HepG2 (cell line): Measurements from ENCODE around the gene INPP4B. TPM values are rescaled to one million over a fixed set of nuclear protein-coding genes. Genes with fewer than 3 reads are reported as not detected.

Experiments
- ATAC-seq: fragments of 200-7000 bp; cut with Tn5 transposase; 3 replicates; pipeline ENCODE4 v1.9.1; 2020; ENCODE audit warnings: mild to moderate bottlenecking, moderate library complexity
- BruUV-seq: library from RNA; stranded (reverse); fragments of 400-500 nt; replicated peaks from 2 replicates; lab custom pipeline; 2021; lab: Mats Ljungman, UMichigan
- CTCF ChIA-PET: fragments of 300-600 bp; formaldehyde crosslinking; extraction: SDS; loops from one replicate; lab custom pipeline; 2021; ENCODE audit warnings: low total read pairs, inconsistent platforms, low intra/inter-chr PET ratio; lab: Yijun Ruan, JAX
- POLR2A ChIA-PET: fragments of 350-600 bp; sonication (Branson Sonifier 250); formaldehyde crosslinking; loops from one replicate; lab custom pipeline; 2020; ENCODE audit warnings: antibody characterized with exemption, inconsistent platforms; lab: Yijun Ruan, JAX
- DNase-seq: peaks from one replicate; pipeline ENCODE4 v3.0.0-alpha.2; 2015; ENCODE audit warnings: low spot score
- FAIRE-seq: peaks from 3 replicates; lab custom pipeline; 2011; peaks lifted over from hg19 to GRCh38; lab: Jason Lieb, UNC
- H2AFZ ChIP-seq: one replicate; pipeline ENCODE4 v1.6.1; 2011; ENCODE audit warnings: low read length, inconsistent platforms
- H3K27ac ChIP-seq: fragments of 300-600 bp; 3 replicates; pipeline ENCODE4 v1.8.0; 2011; ENCODE audit warnings: mixed run types, mild to moderate bottlenecking, mixed read lengths, low read length, inconsistent platforms; ENCODE audit not compliant: insufficient read depth; ENCODE audit errors: extremely low read length
- H3K27me3 ChIP-seq, 2 experiments: fragments of 200-600 bp in 1 of 2; 2 replicates in 1 of 2; 3 replicates in 1 of 2; pipeline versions ENCODE4 v1.6.0 to v1.8.0; 2011; ENCODE audit warnings: low read length in 2 of 2, mild to moderate bottlenecking in 2 of 2, moderate library complexity in 2 of 2, inconsistent platforms in 1 of 2; ENCODE audit not compliant: insufficient read depth in 2 of 2, control insufficient read depth in 1 of 2
- H3K36me3 ChIP-seq, 2 experiments: fragments of 200-600 bp in 1 of 2; replicated peaks in 1 of 2; 2 replicates in 1 of 2; 3 replicates in 1 of 2; pipeline versions ENCODE4 v1.5.1 to v1.8.0; 2011; ENCODE audit warnings: low read length in 2 of 2, inconsistent platforms in 1 of 2; ENCODE audit not compliant: insufficient read depth in 2 of 2, control insufficient read depth in 1 of 2
- H3K4me1 ChIP-seq: 2 replicates; pipeline ENCODE4 v1.5.1; 2012; ENCODE audit warnings: low read length, inconsistent platforms; ENCODE audit not compliant: insufficient read depth
- H3K4me2 ChIP-seq: 2 replicates; pipeline ENCODE4 v1.6.0; 2011; ENCODE audit warnings: low read depth, low read length, inconsistent platforms
- H3K4me3 ChIP-seq, 3 experiments: fragments of 200-600 bp in 1 of 3; sonication (generic), shearing (Covaris generic) in 1 of 3; replicated peaks in 1 of 3; 2 replicates each; pipeline ENCODE4 v1.5.1; 2011 to 2016; ENCODE audit warnings: low read length in 3 of 3, inconsistent platforms in 2 of 3, low read depth in 2 of 3, mild to moderate bottlenecking in 2 of 3, control low read depth in 1 of 3, mixed read lengths in 1 of 3; ENCODE audit not compliant: insufficient read depth in 1 of 3
- H3K79me2 ChIP-seq: one replicate; pipeline ENCODE4 v1.6.1; 2011; ENCODE audit warnings: low read length, inconsistent platforms; ENCODE audit not compliant: insufficient read depth
- H3K9ac ChIP-seq: 2 replicates; pipeline ENCODE4 v1.6.0; 2011; ENCODE audit warnings: mild to moderate bottlenecking, low read depth, low read length, inconsistent platforms; ENCODE audit not compliant: insufficient read depth
- H3K9me3 ChIP-seq: 2 replicates; pipeline ENCODE4 v1.5.1; 2012; ENCODE audit warnings: mild to moderate bottlenecking, low read length
- H4K20me1 ChIP-seq: 2 replicates; pipeline ENCODE4 v1.6.0; 2011; ENCODE audit warnings: inconsistent platforms, mild to moderate bottlenecking, low read length, moderate library complexity; ENCODE audit not compliant: insufficient read depth
- DMTF1 ChIP-seq: sonication (generic); formaldehyde crosslinking; IDR thresholded peaks from 2 replicates; pipeline ENCODE4 v1.4.0; 2020; ENCODE audit warnings: mild to moderate bottlenecking, missing genetic modification reagents
- FOXP4 ChIP-seq: sonication (generic); formaldehyde crosslinking; IDR thresholded peaks from 2 replicates; pipeline ENCODE4 v1.4.0; 2020; ENCODE audit warnings: missing genetic modification reagents
- JUNB ChIP-seq: sonication (generic); formaldehyde crosslinking; IDR thresholded peaks from 2 replicates; pipeline ENCODE4 v1.8.0; 2022; ENCODE audit warnings: missing genetic modification reagents, mild to moderate bottlenecking, borderline replicate concordance
- POGZ ChIP-seq: sonication (generic); formaldehyde crosslinking; IDR thresholded peaks from 2 replicates; pipeline ENCODE4 v1.4.0; 2020; ENCODE audit warnings: mild to moderate bottlenecking, missing genetic modification reagents
- RXRB ChIP-seq: IDR thresholded peaks from 2 replicates; pipeline ENCODE4 v1.6.1; 2016; ENCODE audit warnings: borderline replicate concordance, missing genetic modification reagents, missing compliant biosample characterization
- SRSF1 ChIP-seq: fragments of 200-400 bp; formaldehyde crosslinking; optimal IDR thresholded peaks from 2 replicates; pipeline ENCODE3; 2017; ENCODE audit warnings: mild to moderate bottlenecking, low read depth, low read length, moderate library complexity
- SRY ChIP-seq: sonication (generic); formaldehyde crosslinking; IDR thresholded peaks from 2 replicates; pipeline ENCODE4 v1.8.0; 2022; ENCODE audit warnings: mild to moderate bottlenecking, missing genetic modification reagents
- ZBED4 ChIP-seq: sonication (generic); formaldehyde crosslinking; IDR thresholded peaks from 2 replicates; pipeline ENCODE4 v1.4.0; 2020; ENCODE audit warnings: missing genetic modification reagents, borderline replicate concordance
- ZEB1 ChIP-seq: IDR thresholded peaks from 2 replicates; pipeline ENCODE4 v1.6.1; 2012; ENCODE audit warnings: mild to moderate bottlenecking, low read depth, inconsistent platforms; ENCODE audit not compliant: insufficient replicate concordance
- ZNF577 ChIP-seq: sonication (generic); formaldehyde crosslinking; IDR thresholded peaks from 2 replicates; pipeline ENCODE4 v1.4.0; 2020; ENCODE audit warnings: mild to moderate bottlenecking, low read depth, missing genetic modification reagents, borderline replicate concordance
- ZNF713 ChIP-seq: sonication (generic); formaldehyde crosslinking; IDR thresholded peaks from 2 replicates; pipeline ENCODE4 v1.4.0; 2020; ENCODE audit warnings: mild to moderate bottlenecking, missing genetic modification reagents
- ZNF740 ChIP-seq: sonication (generic); formaldehyde crosslinking; IDR thresholded peaks from 2 replicates; pipeline ENCODE4 v1.4.0; 2020; ENCODE audit warnings: missing genetic modification reagents
- ZNF761 ChIP-seq: sonication (generic); formaldehyde crosslinking; conservative IDR thresholded peaks from 2 replicates; pipeline ENCODE4 v1.4.0; 2020; ENCODE audit warnings: mild to moderate bottlenecking, missing genetic modification reagents
- ZSCAN29 ChIP-seq: sonication (generic); formaldehyde crosslinking; conservative IDR thresholded peaks from 2 replicates; pipeline ENCODE4 v1.4.0; 2020; ENCODE audit warnings: mild to moderate bottlenecking, missing genetic modification reagents
- WGBS: methylation state at CpG from one replicate; pipeline ENCODE4 v1.1.6; 2017; ENCODE audit warnings: low lambda C conversion rate; 5-methylcytosine and 5-hydroxymethylcytosine counted together
- in situ Hi-C: cut with HindIII; loops from 2 replicates; pipeline ENCODE4 v1.10.0; 2017; ENCODE audit warnings: low pct_unique_long_range_greater_than_20kb; ENCODE audit not compliant: extremely low pct_ligation_motif_present
- intact Hi-C: fragments of 100-400 bp; cut with micrococcal nuclease; formaldehyde crosslinking; loops from one replicate; pipeline ENCODE4 v1.10.0; 2022; ENCODE audit not compliant: unreplicated experiment
- polyA plus RNA-seq, 8 experiments: library from polyadenylated mRNA; depleted of rRNA in 3 of 8; stranded (reverse) in 7 of 8; unstranded in 1 of 8; fragments of >200 nt; fragmentation: Illumina TruSeq in 4 of 8; extraction: Trizol in 4 of 8; gene quantifications; 2 replicates each; pipeline versions ENCODE4 v1.2.1 to v1.2.3, GENCODE V29; 2011 to 2016; ENCODE audit warnings: low read depth in 4 of 8, missing spikeins in 1 of 8, mixed read lengths in 1 of 8; ENCODE audit not compliant: insufficient read depth in 1 of 8
- total RNA-seq, 5 experiments: library from RNA; depleted of rRNA; stranded (reverse); fragments of >200 nt; fragmentation: Illumina TruSeq; extraction: Trizol; gene quantifications; 2 replicates each; pipeline ENCODE4 v1.2.3, GENCODE V29; 2016; ENCODE audit warnings: low read depth in 1 of 5

Gene INPP4B
- total and polyA plus RNA-seq, 2 of the 13 experiments (the other 11 are each of a cell fraction or from before 2014, with no cell fraction given), result not detected

- TF ChIP-seq ZBED4 (no peak), FOXP4 (CRISPR knock-in tag) (no peak), POGZ (no peak), RXRB (no peak)
- TF ChIP-seq, all 625 proteins: peak for 0
These were observed 490.6 kb downstream of the INPP4B start (continued) for GRCh38 chr4:142355421-142355930.

- H4K20me1 ChIP-seq, result no peaks in the 10 kb centered on the region
- DNase-seq (no peak), FAIRE-seq (no peak), ATAC-seq (no peak)
- no peaks in the 10 kb centered on the region for H3K9me3 ChIP-seq
- no peaks in the 10 kb centered on the region for H3K27me3 ChIP-seq
- H3K4me3 ChIP-seq, result no peak overlapping the region
- POLR2A ChIA-PET, result no interaction called here
- no peaks in the 10 kb centered on the region for H3K36me3 ChIP-seq
- CTCF ChIA-PET, result no interaction called here
- no peak overlapping the region for H2AFZ ChIP-seq
- no peaks in the 10 kb centered on the region for H3K4me1 ChIP-seq
- BruUV-seq, result no TSS peak
- intact Hi-C loops (loop anchor here (5.0 kb wide), 1 partner anchor 228 kb away; no protein-coding TSS in a partner anchor), in situ Hi-C loops (loop anchor here (5.0 to 10.0 kb wide), 2 partner anchors 370 to 492 kb away; partner anchors contain the start of gene INPP4B)
- no peak overlapping the region for H3K4me2 ChIP-seq
- 6% methylated on average over 8 of the region's 8 CpGs for WGBS
- no peak overlapping the region for H3K9ac ChIP-seq
- H3K27ac ChIP-seq, result no peak overlapping the region
- no peaks in the 10 kb centered on the region for H3K79me2 ChIP-seq
- TF ChIP-seq JUNB (no peak), ZNF740 (no peak), ZSCAN29 (no peak), ZNF761 (CRISPR knock-in tag) (no peak), ZNF577 (CRISPR knock-in tag) (no peak), SRY (CRISPR knock-in tag) (no peak), ZEB1 (no peak), ZNF713 (CRISPR knock-in tag) (no peak), SRSF1 (no peak), DMTF1 (CRISPR knock-in tag) (no peak)
These were observed 491.2 kb downstream of the INPP4B start for GRCh38 chr4:142354794-142355420.
